Amniotic epithelial cell (primary cell): ENCODE results near the gene TYW1B.
"Not testable (repeated sequence)": the region's sequence is repeated elsewhere in the genome, so short reads cannot be mapped to it uniquely, and the experiment has no call there.

Source experiments
- DNase-seq: peaks from one replicate; pipeline ENCODE4 v3.0.0-alpha.2; 2010; ENCODE audit warnings: low read depth

The TYW1B gene

GRCh38 chr7:72753229-72753628 lies 74.8 kb downstream of the TYW1B start:
- DNase-seq, result not testable (repeated sequence)

- DNase-seq, result no peak
Observed at GRCh38 chr7:72751978-72752377, 76.0 kb downstream of the TYW1B start.

GRCh38 chr7:72751378-72751777 lies 76.6 kb downstream of the TYW1B start:
- DNase-seq, result no peak

DNA sequence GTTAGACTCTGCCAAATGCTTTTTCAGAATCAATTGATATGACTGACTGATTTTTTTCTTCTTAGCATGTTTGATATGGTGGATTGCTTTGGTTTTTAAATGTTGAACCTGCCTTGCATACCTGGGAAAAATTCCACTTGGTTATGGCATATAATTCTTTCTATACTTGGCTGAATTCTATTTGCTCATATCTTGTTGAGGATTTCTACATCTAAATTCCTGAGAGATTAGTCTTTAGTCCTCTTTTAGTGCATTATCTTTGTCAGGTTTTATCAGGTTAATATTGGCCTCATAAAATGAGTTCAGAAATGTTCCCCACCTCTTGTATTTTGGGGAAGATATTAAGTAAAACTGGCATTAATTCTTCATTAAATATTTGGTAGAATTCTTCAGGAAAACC lies 79.4 kb downstream of the TYW1B start:
- peak; percentile 45 for DNase-seq

GRCh38 chr7:72744244-72744926 lies 83.6 kb downstream of the TYW1B start:
- DNase-seq, result peak; percentile 59

DNA sequence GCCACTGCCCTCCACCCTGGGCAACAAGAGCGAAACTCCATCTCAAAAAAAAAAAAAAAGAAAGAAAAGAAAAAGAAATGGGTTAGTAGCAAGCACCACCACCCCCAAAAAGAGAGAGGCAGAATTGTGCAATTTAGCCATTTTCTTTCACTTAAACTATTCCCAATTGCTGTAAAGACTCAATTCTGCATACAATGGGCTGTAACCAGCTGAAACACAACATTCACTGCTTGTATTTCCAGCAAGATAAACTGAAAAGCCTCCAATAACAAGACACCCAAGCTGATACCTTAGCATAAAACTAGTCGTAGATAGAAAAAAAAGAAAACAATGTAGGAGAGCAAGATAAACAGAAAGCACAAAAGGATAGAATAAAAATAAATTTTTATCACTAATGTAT lies 84.2 kb downstream of the TYW1B start:
- not testable (repeated sequence) for DNase-seq

- DNase-seq, result not testable (repeated sequence)
Observed at GRCh38 chr7:72739716-72740115, 88.3 kb downstream of the TYW1B start.

GRCh38 chr7:72735855-72736254 lies 92.1 kb downstream of the TYW1B start:
- not testable (repeated sequence) for DNase-seq

GRCh38 chr7:72730815-72731214 lies 97.2 kb downstream of the TYW1B start:
- not testable (repeated sequence) for DNase-seq

DNA sequence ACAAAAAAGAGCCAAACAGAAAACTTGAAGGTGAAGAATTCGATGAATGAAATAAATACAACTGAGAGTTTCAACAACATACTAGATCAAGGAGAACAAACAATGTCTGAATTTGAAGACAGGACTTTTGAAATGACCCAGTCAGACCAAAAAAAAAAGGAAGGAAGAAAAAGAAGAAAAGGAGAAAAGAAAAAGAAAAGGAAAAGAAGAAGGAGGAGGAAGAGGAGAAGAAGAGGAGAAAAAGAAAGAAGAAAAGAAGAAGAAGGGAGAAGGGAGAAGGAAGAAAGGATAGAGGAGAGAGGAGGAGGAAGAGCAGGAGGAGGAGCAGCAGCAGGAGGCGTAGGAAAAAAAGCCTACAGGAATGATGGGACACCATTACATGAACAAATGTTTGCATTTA lies 97.6 kb downstream of the TYW1B start:
- not testable (repeated sequence) for DNase-seq

- DNase-seq, result not testable (repeated sequence)
Observed at GRCh38 chr7:72729130-72729529, 98.9 kb downstream of the TYW1B start.

DNA sequence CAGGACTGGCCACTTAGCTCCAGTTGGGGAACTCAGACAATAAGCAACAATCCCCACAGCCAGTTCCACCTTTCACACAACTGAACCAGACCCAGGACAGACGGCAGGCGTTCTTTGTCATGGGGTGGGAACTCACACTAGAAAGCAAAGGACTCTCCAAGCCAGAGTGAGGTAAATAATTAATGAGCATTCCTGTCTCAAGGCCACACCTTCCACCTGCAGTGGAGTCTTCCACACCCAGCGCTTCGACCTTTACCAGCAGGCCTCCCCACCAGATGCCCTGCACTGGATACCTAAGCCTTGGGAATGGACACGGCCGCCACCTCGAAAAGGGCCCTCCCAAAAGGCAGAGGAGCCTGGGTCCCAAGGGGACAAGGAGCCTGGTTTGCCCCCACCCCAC lies 105.3 kb downstream of the TYW1B start:
- not testable (repeated sequence) for DNase-seq

DNA sequence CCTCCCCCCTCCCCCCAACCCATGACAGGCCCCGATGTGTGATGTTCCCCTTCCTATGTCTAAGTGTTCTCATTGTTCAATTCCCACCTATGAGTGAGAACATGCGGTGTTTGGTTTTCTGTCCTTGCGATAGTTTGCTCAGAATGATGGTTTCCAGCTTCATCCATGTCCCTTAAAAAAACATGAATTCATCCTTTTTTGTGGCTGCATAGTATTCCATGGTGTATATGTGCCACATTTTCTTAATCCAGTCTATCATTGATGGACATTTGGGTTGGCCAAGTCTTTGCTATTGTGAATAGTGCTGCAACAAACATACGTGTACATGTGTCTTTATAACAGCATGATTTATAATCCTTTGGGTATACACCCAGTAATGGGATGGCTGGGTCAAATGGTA lies 107.1 kb downstream of the TYW1B start:
- DNase-seq, result not testable (repeated sequence)

- peak; percentile 59 for DNase-seq
Observed at GRCh38 chr7:72717252-72717774, 110.7 kb downstream of the TYW1B start.

DNA sequence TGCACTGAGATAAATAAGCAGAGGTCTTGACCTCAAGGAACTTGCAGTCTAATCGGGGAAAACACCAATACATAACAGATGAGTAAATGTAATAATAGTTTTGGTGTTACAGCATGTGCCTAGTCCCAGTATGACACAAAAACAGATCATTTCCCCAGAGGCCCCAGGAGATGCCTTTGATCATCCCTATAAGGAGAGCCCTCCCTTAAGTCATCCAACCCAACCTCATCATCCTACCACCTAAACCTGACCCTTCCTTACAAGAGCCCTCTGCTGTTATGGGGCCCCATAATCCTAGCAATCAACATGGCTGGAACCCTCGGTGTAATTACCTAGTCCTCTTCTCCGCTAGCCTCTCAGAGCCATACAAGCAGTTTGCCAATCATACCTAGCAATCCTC lies 116.1 kb downstream of the TYW1B start:
- DNase-seq, result not testable (repeated sequence)

- peak; percentile 52 for DNase-seq
Observed at GRCh38 chr7:72710983-72711382, 117.0 kb downstream of the TYW1B start.

DNA sequence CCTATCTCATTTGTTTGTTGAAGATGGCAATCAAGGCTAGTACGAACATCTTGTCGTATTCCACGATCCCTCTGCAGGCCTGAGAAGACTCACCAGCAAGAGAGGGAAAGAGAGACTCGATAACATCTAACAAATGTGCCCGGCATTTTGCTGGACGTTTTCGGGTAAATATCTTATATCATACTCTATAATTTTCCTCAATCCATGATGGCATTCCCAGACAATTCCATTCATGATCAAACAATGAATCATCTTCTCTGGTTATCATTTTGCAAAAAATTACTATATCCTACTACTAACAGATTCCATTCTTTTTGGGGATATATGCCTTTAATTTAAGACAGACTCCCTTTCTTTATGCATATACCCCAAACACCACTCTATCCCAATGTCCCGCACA lies 118.1 kb downstream of the TYW1B start:
- peak; percentile 20 for DNase-seq

GRCh38 chr7:72708371-72709050 lies 119.5 kb downstream of the TYW1B start:
- DNase-seq, result peak; percentile 10

- peak; percentile 57 for DNase-seq
Observed at GRCh38 chr7:72706521-72706920, 121.5 kb downstream of the TYW1B start.

DNA sequence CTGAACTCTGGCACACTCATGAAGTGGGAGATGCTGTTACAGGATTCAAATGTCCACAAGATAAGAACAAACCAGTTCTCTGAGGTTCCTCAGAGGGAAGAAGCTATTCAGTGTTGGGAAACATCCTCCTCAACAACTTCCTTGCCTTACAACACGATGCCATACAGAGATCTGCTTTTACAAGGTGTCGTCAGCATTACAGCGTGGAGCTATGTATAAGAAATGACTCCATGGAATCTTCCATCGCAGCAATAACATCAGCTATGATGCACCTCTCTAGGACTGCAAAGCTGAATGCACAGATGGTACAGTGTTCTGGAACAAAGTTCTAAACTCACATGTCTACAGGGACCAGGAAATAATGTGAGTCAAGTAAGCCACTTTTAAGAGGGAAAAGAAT lies 122.3 kb downstream of the TYW1B start:
- peak; percentile 91 for DNase-seq

DNA sequence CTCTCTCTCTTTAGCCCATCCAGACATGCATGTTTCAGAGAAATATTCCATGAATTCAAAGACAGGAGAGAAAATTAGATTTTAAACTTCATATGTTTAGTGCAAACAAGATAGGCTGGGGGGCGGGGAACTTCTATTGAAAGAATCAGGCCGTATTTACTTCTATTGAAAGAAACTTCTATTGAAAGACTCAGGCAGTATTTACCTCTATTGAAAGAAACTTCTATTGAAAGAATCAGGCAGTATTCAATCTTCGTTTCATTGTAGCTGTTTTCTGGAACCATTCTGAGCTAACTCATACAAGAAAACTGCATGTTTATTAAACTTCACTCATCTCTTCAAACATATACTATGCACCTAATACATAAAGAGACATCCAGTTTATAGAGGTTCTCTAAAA lies 123.1 kb downstream of the TYW1B start:
- DNase-seq, result no peak

GRCh38 chr7:72700548-72700947 lies 127.5 kb downstream of the TYW1B start:
- DNase-seq, result not testable (repeated sequence)

- DNase-seq, result peak; percentile 80
Observed at GRCh38 chr7:72697066-72697465, 130.9 kb downstream of the TYW1B start.
